GM10266 (cell line): ENCODE data around the gene CADM2.

Source experiments
- DNase-seq: peaks from one replicate; pipeline ENCODE4 v3.0.0; 2012; ENCODE audit errors: extremely low spot score
- TF ChIP-seq, protein P1 (sequence below): IDR thresholded peaks from 2 replicates; pipeline ENCODE4 v1.5.1; 2012; ENCODE audit warnings: mild to moderate bottlenecking, low read depth; ENCODE audit not compliant: control insufficient read depth, insufficient read depth; ENCODE audit errors: missing control alignments

CADM2 gene

DNA sequence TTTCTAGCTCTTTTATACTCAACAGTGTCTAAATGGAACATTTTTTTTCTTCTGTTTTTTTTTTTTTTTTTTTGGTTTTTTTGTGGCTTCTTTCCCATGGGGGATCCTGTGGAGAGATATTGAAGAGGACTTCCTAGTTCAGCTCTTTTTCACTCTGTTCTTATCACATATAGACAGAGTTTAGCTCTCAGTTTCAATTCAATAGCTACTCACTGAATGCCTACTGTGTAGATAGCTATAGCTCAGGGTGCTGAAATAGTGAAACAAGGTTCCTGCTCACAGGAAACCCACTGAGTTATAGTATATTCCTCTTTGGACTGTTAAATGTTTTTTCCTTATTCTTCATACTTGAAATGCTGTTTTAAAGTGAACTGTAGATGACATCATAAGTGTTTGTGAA is 918.8 kb downstream of the CADM2 start:
- TF ChIP-seq, protein P1, sequence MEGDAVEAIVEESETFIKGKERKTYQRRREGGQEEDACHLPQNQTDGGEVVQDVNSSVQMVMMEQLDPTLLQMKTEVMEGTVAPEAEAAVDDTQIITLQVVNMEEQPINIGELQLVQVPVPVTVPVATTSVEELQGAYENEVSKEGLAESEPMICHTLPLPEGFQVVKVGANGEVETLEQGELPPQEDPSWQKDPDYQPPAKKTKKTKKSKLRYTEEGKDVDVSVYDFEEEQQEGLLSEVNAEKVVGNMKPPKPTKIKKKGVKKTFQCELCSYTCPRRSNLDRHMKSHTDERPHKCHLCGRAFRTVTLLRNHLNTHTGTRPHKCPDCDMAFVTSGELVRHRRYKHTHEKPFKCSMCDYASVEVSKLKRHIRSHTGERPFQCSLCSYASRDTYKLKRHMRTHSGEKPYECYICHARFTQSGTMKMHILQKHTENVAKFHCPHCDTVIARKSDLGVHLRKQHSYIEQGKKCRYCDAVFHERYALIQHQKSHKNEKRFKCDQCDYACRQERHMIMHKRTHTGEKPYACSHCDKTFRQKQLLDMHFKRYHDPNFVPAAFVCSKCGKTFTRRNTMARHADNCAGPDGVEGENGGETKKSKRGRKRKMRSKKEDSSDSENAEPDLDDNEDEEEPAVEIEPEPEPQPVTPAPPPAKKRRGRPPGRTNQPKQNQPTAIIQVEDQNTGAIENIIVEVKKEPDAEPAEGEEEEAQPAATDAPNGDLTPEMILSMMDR: no peak
- no peak for DNase-seq

- DNase-seq: no peak
- TF ChIP-seq, protein P1: no peak
Observed at GRCh38 chr3:85881833-85882393, 923.1 kb downstream of the CADM2 start.

- TF ChIP-seq, protein P1: no peak
- DNase-seq: no peak
Observed at GRCh38 chr3:85890043-85890555, 931.3 kb downstream of the CADM2 start.

GRCh38 chr3:85903434-85903833 is 944.6 kb downstream of the CADM2 start:
- DNase-seq: no peak
- TF ChIP-seq, protein P1: no peak

- TF ChIP-seq, protein P1: no peak
- DNase-seq: no peak
Observed at GRCh38 chr3:85912980-85913379, 954.2 kb downstream of the CADM2 start.

GRCh38 chr3:85922374-85922773 is 963.6 kb downstream of the CADM2 start:
- TF ChIP-seq, protein P1: no peak
- DNase-seq: no peak

DNA sequence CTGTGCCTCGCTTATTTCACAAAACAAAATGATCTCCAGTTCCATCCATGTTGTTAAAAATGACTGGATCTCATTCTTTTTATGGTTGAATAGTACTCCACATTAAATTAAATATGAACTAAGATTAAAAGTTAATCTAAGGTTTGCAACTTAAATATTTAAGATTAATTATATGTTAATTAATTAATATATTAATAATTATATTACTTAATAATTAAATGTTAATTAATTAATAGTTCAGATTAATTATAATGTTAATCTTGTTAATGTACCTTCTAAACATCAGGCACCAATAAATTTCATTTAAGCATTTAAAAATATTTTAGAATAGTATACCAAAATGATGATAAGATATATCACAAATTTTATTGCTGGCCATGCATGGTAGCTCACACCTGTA is 971.9 kb downstream of the CADM2 start:
- TF ChIP-seq, protein P1: no peak
- DNase-seq: no peak
